ENCODE data around the gene YAP1.
"Not testable (repeated sequence)": the region's sequence is repeated elsewhere in the genome, so short reads cannot be mapped to it uniquely, and the experiment has no call there.

YAP1 gene

GRCh38 chr11:102192349-102193066, 82.3 kb downstream of the YAP1 start:
- TF ChIP-seq CTCF (conservative IDR thresholded peaks at IDR 0.05; ENCODE audit: low read depth, low read length): no peak
- no peak overlapping the region for H3K4me3 ChIP-seq (ENCODE audit: low read depth, low read length)
- no peak for DNase-seq (ENCODE audit: low read depth)

- H3K4me3 ChIP-seq (ENCODE audit: low read depth, low read length): no peak overlapping the region
- no peak for DNase-seq (ENCODE audit: low read depth)
- TF ChIP-seq CTCF (conservative IDR thresholded peaks at IDR 0.05; ENCODE audit: low read depth, low read length): no peak
Observed at GRCh38 chr11:102194257-102194656, 84.0 kb downstream of the YAP1 start.

- no peak for DNase-seq (ENCODE audit: low read depth)
- TF ChIP-seq CTCF (conservative IDR thresholded peaks at IDR 0.05; ENCODE audit: low read depth, low read length): no peak
- no peak overlapping the region for H3K4me3 ChIP-seq (ENCODE audit: low read depth, low read length)
Observed at GRCh38 chr11:102194990-102195389, 84.7 kb downstream of the YAP1 start.

GRCh38 chr11:102196351-102196750, 86.1 kb downstream of the YAP1 start:
- no peak for DNase-seq (ENCODE audit: low read depth)
- no peak overlapping the region for H3K4me3 ChIP-seq (ENCODE audit: low read depth, low read length)
- TF ChIP-seq CTCF (conservative IDR thresholded peaks at IDR 0.05; ENCODE audit: low read depth, low read length): no peak

GRCh38 chr11:102196816-102197215, 86.6 kb downstream of the YAP1 start:
- TF ChIP-seq CTCF (conservative IDR thresholded peaks at IDR 0.05; ENCODE audit: low read depth, low read length): no peak
- no peak overlapping the region for H3K4me3 ChIP-seq (ENCODE audit: low read depth, low read length)
- no peak for DNase-seq (ENCODE audit: low read depth)

- TF ChIP-seq CTCF (conservative IDR thresholded peaks at IDR 0.05; ENCODE audit: low read depth, low read length): no peak
- DNase-seq (ENCODE audit: low read depth): no peak
- H3K4me3 ChIP-seq (ENCODE audit: low read depth, low read length): no peak overlapping the region
Observed at GRCh38 chr11:102197670-102198139, 87.5 kb downstream of the YAP1 start.

- no peak for TF ChIP-seq CTCF (conservative IDR thresholded peaks at IDR 0.05; ENCODE audit: low read depth, low read length)
- H3K4me3 ChIP-seq (ENCODE audit: low read depth, low read length): no peak overlapping the region
- DNase-seq (ENCODE audit: low read depth): no peak
Observed at GRCh38 chr11:102199673-102200072, 89.4 kb downstream of the YAP1 start.

GRCh38 chr11:102200325-102200724, 90.1 kb downstream of the YAP1 start:
- not testable (repeated sequence) for DNase-seq (ENCODE audit: low read depth)

More at GRCh38 chr11:102200325-102200724, 90.1 kb downstream of the YAP1 start:
- not testable (repeated sequence) for H3K4me3 ChIP-seq (ENCODE audit: low read depth, low read length)
